NK-92 (cell line): ENCODE data around the gene GPC6.

Experiments used
- DNase-seq: peaks from one replicate; lab custom pipeline; 2025; ENCODE audit not compliant: unreplicated experiment; lab: John Stamatoyannopoulos, UW

Gene GPC6

DNA sequence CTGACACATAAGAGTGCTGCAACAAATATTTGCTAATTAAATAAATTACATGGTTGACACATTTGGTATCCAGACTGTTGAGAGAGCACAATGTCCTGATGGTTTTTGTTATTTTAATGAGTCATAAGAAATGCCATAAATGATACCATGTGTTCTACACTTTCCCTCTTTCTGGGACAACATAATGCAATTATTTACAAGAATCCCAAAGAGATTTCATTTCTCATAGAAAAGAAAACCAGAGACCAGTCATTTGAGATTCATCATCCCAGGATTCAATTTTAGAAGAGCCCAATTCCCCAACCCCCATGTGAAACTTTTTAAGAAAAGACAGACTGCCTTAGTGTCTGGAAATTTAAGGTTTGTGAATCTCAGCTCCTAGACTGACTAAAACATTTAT is 853.3 kb downstream of the GPC6 start:
- DNase-seq: no peak

GRCh38 chr13:94080527-94080926 is 853.9 kb downstream of the GPC6 start:
- no peak for DNase-seq

DNA sequence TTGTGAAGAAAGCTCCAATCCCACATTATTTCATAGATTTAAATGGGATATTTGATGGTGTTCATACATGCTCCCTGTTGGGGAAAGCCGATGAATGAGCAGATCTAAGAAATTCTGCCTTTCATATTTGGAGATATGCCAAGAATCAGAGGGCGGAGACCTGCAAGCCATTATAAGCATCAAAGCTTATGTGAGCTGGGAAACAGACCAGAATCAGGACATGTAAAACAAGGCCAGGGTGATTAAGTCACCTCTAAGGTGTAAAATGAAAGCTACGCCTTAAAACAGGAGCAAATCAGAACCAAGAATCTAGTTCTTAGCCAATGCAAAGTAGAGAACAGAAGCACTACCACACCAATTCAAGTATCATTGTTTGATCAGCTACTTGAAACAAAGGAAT is 860.5 kb downstream of the GPC6 start:
- no peak for DNase-seq

DNA sequence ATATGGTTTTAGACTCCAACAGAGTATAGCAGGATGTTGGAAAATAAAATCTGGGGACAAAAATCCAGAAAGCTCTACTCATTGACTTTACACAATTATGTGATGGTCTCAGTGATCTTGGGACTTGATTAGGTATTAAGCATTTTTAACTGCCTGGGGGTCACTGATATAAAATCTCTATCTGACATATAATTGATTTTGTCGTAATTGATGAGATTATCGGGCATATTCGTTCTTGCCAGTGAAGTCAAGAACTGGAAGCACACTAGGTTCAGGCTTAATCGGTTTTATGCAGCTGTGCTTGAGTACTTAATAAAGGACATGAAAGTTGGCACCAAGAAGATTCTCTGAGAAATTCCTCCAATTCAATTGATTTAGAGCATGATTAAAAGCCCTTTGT is 862.1 kb downstream of the GPC6 start:
- no peak for DNase-seq

GRCh38 chr13:94090773-94091480 is 864.3 kb downstream of the GPC6 start:
- no peak for DNase-seq

DNA sequence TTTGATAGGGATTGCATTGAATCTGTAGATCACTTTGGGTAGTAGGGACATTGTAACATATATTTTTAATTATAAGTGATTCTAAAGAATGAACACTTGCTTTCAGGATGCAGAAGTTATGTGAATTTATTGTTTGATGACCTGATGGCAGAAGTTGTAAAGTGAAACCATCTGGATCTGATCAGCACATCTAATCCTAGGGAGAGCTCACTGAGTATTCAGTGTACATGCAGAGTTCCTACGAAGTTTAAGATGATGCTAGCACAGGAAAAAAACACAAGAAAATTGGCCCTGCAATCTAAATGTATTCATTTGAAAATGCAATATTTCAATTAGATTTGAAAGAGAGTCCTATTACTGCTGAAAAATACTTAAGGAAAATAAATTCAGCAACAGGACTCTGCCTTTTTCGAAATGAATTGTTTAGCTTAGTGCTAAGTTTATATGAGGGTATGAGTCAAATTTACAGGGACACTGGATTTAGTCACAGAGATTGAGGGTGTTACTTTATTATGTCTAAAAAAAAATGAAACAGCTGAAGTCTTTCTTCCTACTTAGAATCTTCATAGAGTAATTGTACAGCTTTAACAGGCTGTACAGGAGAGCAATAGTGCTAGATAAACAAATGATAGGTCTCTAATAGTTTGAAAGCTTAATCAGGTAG is 867.2 kb downstream of the GPC6 start:
- no peak for DNase-seq

DNA sequence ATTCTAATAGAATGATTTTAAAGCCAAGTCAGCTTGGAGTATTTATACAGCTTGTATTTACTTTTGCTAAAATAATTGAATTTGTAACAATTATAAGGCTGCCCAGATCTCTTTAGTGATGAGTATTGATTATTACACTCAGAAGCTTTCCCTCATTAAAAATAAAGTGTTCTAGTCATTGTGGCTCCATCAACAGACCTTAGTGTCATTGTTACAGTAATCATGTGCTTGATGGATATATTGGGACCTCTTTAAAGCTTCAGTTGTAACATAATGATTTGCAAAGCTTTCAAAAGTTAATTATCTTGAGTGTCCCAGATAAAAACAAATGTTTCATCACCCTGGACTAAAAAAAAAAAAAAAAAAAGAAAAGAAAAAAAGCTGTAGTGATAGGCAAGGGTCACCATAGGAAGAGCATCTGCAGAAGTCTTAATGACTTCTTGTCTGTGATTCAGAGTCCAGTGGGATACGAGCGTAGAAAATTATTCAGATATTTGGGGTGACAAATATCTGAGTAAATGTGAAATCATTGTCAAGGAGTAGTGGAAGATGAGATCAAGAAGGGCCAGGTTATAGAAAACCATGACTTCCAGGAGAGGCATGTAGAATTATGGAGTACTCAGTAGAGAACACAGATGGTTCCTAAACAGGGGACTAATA is 883.2 kb downstream of the GPC6 start:
- no peak for DNase-seq

DNA sequence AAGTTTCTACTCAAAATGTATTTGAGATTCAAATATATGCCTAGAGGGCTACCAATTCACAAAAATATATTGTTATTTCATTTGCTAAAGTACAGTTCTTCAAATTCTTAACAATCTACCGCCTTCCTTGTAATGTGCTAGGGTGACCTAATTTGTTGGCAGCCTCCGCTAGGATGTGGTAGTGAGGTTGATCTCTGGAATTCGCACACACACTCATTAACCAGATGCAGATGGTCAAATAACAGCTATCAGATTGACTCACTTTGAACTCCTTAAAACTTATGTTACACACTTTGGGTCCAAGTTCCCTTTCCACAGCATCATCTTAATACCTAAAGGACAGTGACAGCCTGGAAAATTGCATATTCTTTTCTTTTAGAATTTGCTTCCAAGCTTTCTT is 885.6 kb downstream of the GPC6 start:
- no peak for DNase-seq

DNA sequence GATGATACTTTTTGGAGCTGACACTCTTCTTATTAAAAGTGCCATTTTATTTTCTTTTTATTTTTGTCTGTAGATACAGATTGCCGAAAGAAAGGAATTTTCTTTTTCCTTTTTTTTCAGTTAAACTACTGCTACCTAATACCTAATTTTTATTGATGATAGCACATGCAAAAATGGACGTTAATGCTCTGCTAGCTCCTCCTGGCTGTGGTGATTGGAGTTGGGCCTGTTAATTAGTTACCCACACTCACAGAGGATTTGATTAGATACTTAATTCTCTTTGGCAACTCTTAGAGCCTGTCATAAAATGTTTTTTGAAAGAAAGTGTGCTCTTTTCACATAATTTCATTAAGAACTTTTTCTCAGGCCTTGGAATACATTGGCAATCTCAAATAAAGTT is 886.1 kb downstream of the GPC6 start:
- DNase-seq: no peak

- no peak for DNase-seq
Measured at GRCh38 chr13:94113245-94113644, 886.6 kb downstream of the GPC6 start.

GRCh38 chr13:94114166-94114565 is 887.6 kb downstream of the GPC6 start:
- DNase-seq: no peak

- no peak for DNase-seq
Measured at GRCh38 chr13:94115054-94115453, 888.4 kb downstream of the GPC6 start.

GRCh38 chr13:94119360-94119936 is 892.8 kb downstream of the GPC6 start:
- no peak for DNase-seq

DNA sequence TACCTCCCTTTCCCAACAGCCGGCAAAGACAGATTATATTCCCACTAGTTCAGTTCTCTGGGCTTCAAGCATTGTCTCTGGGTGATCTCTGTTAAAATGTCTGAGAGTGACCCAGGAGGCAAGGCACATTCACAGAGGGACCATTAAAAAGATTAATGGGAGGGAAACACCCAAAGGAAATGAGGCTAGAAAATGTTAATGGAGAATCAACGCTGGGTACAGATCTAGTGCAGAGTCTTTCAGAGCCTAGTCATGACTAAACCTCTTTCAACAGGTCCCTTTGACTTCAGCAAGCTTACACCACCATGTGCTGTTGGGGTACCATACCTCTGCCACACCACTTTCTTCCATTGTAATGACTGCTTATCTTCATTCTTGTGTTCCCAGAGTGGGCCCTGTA is 894.3 kb downstream of the GPC6 start:
- DNase-seq: no peak

- DNase-seq: no peak
Measured at GRCh38 chr13:94121686-94122085, 895.1 kb downstream of the GPC6 start.

DNA sequence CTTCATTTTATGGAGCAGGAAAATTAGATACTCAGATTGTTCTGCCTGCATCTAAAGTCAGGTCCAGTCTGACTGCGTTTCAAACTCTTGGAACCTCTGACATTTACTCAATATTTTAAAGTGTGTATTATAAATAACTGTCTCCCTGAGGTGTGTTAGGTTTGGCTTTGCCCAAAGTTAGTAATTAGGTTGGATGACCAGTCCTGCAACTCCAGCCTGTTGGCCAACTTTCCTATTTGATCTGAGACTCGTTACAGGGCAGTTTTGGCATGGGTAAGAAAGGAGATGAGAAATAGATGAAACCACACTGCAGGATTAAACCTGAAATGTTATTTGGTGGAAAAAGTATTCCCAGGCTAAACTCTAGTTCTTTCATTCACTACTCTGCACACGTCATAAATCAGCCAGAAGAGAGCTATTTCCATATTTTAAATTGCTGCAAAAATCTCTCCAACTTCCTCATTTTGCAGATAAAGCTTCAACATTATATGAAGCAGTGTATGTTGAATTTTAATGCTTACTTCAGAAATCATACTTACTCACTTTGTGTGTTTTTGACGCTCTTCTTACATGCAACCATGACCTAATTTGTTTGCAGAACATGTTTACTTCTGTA is 895.8 kb downstream of the GPC6 start:
- no peak for DNase-seq

DNA sequence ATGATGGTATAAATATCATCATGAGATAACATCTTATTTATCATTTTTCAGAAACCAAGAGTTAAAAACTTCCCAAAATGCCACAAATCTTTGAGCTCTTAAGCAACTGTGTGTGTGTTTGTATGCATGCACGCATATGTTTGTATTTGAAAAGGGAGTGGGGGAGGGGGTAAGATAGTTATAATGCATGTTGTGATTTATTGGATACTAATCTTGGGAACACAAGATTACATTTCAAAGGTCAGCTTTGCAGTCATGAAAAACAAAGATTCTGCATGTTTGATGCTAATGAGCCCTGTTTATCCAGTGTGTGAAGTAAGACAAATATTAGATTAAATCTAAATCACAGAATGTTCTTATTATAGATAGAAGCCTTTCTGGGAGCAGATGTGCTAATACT is 897.0 kb downstream of the GPC6 start:
- no peak for DNase-seq

GRCh38 chr13:94128430-94128829 is 901.8 kb downstream of the GPC6 start:
- no peak for DNase-seq

- no peak for DNase-seq
Measured at GRCh38 chr13:94129490-94129894, 902.9 kb downstream of the GPC6 start.

GRCh38 chr13:94138831-94139230 is 912.2 kb downstream of the GPC6 start:
- DNase-seq: no peak

GRCh38 chr13:94139393-94139995 is 912.9 kb downstream of the GPC6 start:
- DNase-seq: no peak
